ENCODE results near the gene ASF1B. TPM values are rescaled to one million over a fixed set of nuclear protein-coding genes. Genes with fewer than 3 reads are reported as not detected.

Gene ASF1B
- total RNA-seq, 1 donor from 2014 or later = 2.3 TPM

GRCh38 chr19:14168993-14169392, 32.6 kb upstream of the ASF1B start:
- DNase-seq = no peak
- Mint-ChIP-seq H3K36me3 (ENCODE audit: unreplicated experiment) (peaks cover 8% of the 10 kb centered on the region), H3K4me3 (ENCODE audit: unreplicated experiment) (peak overlapping the region; percentile 45)

GRCh38 chr19:14168259-14168972, 32.0 kb upstream of the ASF1B start:
- peak; percentile 59 for DNase-seq
- Mint-ChIP-seq H3K27me3 (ENCODE audit: unreplicated experiment) (peaks cover 13% of the 10 kb centered on the region), H3K4me1 (ENCODE audit: low read depth, unreplicated experiment) (peaks cover 19% of the 10 kb centered on the region), H3K9me3 (ENCODE audit: unreplicated experiment) (peaks cover 5% of the 10 kb centered on the region), H3K27ac (ENCODE audit: unreplicated experiment) (peak overlapping the region; percentile 59), H3K36me3 (ENCODE audit: unreplicated experiment) (peaks cover 8% of the 10 kb centered on the region), H3K4me3 (ENCODE audit: unreplicated experiment) (peak overlapping the region; percentile 45)
- no peak for TF ChIP-seq CTCF (IDR thresholded peaks at IDR 0.05; ENCODE audit: partially characterized antibody, unreplicated experiment)

More at GRCh38 chr19:14168993-14169392, 32.6 kb upstream of the ASF1B start:
- TF ChIP-seq CTCF (IDR thresholded peaks at IDR 0.05; ENCODE audit: partially characterized antibody, unreplicated experiment) = no peak
- Mint-ChIP-seq H3K4me1 (ENCODE audit: low read depth, unreplicated experiment) (peaks cover 21% of the 10 kb centered on the region), H3K27ac (ENCODE audit: unreplicated experiment) (no peak overlapping the region), H3K9me3 (ENCODE audit: unreplicated experiment) (peaks cover 6% of the 10 kb centered on the region), H3K27me3 (ENCODE audit: unreplicated experiment) (peaks cover 13% of the 10 kb centered on the region)

GRCh38 chr19:14167576-14168138, 31.3 kb upstream of the ASF1B start:
- DNase-seq = no peak
- H3K9me3 Mint-ChIP-seq (ENCODE audit: unreplicated experiment) = peaks cover 5% of the 10 kb centered on the region

GRCh38 chr19:14166999-14167575, 30.7 kb upstream of the ASF1B start:
- Mint-ChIP-seq H3K9me3 (ENCODE audit: unreplicated experiment) (peaks cover 5% of the 10 kb centered on the region), H3K36me3 (ENCODE audit: unreplicated experiment) (peaks cover 8% of the 10 kb centered on the region), H3K27ac (ENCODE audit: unreplicated experiment) (no peak overlapping the region), H3K27me3 (ENCODE audit: unreplicated experiment) (peaks cover 13% of the 10 kb centered on the region), H3K4me3 (ENCODE audit: unreplicated experiment) (no peak overlapping the region), H3K4me1 (ENCODE audit: low read depth, unreplicated experiment) (peaks cover 19% of the 10 kb centered on the region)
- DNase-seq = no peak
- TF ChIP-seq CTCF (IDR thresholded peaks at IDR 0.05; ENCODE audit: partially characterized antibody, unreplicated experiment) = no peak

More at GRCh38 chr19:14167576-14168138, 31.3 kb upstream of the ASF1B start:
- Mint-ChIP-seq H3K4me1 (ENCODE audit: low read depth, unreplicated experiment) (peaks cover 19% of the 10 kb centered on the region), H3K27me3 (ENCODE audit: unreplicated experiment) (peaks cover 13% of the 10 kb centered on the region), H3K36me3 (ENCODE audit: unreplicated experiment) (peaks cover 8% of the 10 kb centered on the region), H3K27ac (ENCODE audit: unreplicated experiment) (no peak overlapping the region), H3K4me3 (ENCODE audit: unreplicated experiment) (no peak overlapping the region)
- no peak for TF ChIP-seq CTCF (IDR thresholded peaks at IDR 0.05; ENCODE audit: partially characterized antibody, unreplicated experiment)

All from glutamatergic neuron (in vitro differentiated cells).